ENCODE measurements around the gene KAT7. TPM values are rescaled to one million over a fixed set of nuclear protein-coding genes. Genes with fewer than 3 reads are reported as not detected.

Gene KAT7
- total RNA-seq, 1 donor from 2014 or later: 95.0 TPM

- Mint-ChIP-seq H3K9me3 (no peaks in the 10 kb centered on the region), H3K4me1 (peaks cover 9% of the 10 kb centered on the region), H3K4me3 (no peak overlapping the region), H3K36me3 (ENCODE audit: low read depth) (peaks cover 85% of the 10 kb centered on the region), H3K27ac (no peak overlapping the region), H3K27me3 (no peaks in the 10 kb centered on the region)
- POLR2A ChIA-PET: interaction anchor here (0.6 to 1.6 kb wide), 2 partner anchors 10 to 42 kb away, joined by 4 to 5 read pairs; partner anchors contain the start of gene KAT7
- CTCF ChIA-PET: no interaction called here
- ATAC-seq (ENCODE audit: low read depth): no peak
- no peak for TF ChIP-seq CTCF (IDR thresholded peaks at IDR 0.05)
- no peak for DNase-seq
- intact Hi-C loops (cut with micrococcal nuclease): no loop called here
These were observed 9.7 kb downstream of the KAT7 start for GRCh38 chr17:49798182-49798581.

GRCh38 chr17:49798738-49799137 is 10.3 kb downstream of the KAT7 start:
- POLR2A ChIA-PET: interaction anchor here (0.6 to 1.6 kb wide), 2 partner anchors 11 to 42 kb away, joined by 4 to 5 read pairs; partner anchors contain the start of gene KAT7
- no peak for ATAC-seq (ENCODE audit: low read depth)
- Mint-ChIP-seq H3K4me1 (peaks cover 7% of the 10 kb centered on the region), H3K9me3 (no peaks in the 10 kb centered on the region), H3K27me3 (no peaks in the 10 kb centered on the region), H3K36me3 (ENCODE audit: low read depth) (peaks cover 83% of the 10 kb centered on the region), H3K27ac (no peak overlapping the region), H3K4me3 (no peak overlapping the region)
- CTCF ChIA-PET: no interaction called here
- no peak for TF ChIP-seq CTCF (IDR thresholded peaks at IDR 0.05)
- no peak for DNase-seq
- intact Hi-C loops (cut with micrococcal nuclease): no loop called here

- POLR2A ChIA-PET: no interaction called here
- H3K4me3 Mint-ChIP-seq: no peak overlapping the region
- TF ChIP-seq CTCF (IDR thresholded peaks at IDR 0.05): no peak
- CTCF ChIA-PET: no interaction called here
- H3K4me1 Mint-ChIP-seq: no peaks in the 10 kb centered on the region
- DNase-seq (no peak), ATAC-seq (ENCODE audit: low read depth) (no peak)
- intact Hi-C loops (cut with micrococcal nuclease): no loop called here
- H3K36me3 Mint-ChIP-seq (ENCODE audit: low read depth): peaks cover 71% of the 10 kb centered on the region
- no peak overlapping the region for H3K27ac Mint-ChIP-seq
- H3K27me3 Mint-ChIP-seq: no peaks in the 10 kb centered on the region
- H3K9me3 Mint-ChIP-seq: no peaks in the 10 kb centered on the region
These were observed 20.6 kb downstream of the KAT7 start for GRCh38 chr17:49809056-49809455.

- Mint-ChIP-seq H3K9me3 (no peaks in the 10 kb centered on the region), H3K27ac (no peak overlapping the region), H3K27me3 (no peaks in the 10 kb centered on the region), H3K4me1 (no peaks in the 10 kb centered on the region), H3K36me3 (ENCODE audit: low read depth) (peaks cover 81% of the 10 kb centered on the region), H3K4me3 (no peak overlapping the region)
- no peak for ATAC-seq (ENCODE audit: low read depth)
- intact Hi-C loops (cut with micrococcal nuclease): no loop called here
- CTCF ChIA-PET: no interaction called here
- POLR2A ChIA-PET: no interaction called here
- no peak for DNase-seq
- TF ChIP-seq CTCF (IDR thresholded peaks at IDR 0.05): no peak
These were observed 26.5 kb downstream of the KAT7 start for GRCh38 chr17:49814781-49815529.

GRCh38 chr17:49815761-49816281 is 27.3 kb downstream of the KAT7 start:
- intact Hi-C loops (cut with micrococcal nuclease): no loop called here
- TF ChIP-seq CTCF (IDR thresholded peaks at IDR 0.05): no peak
- Mint-ChIP-seq H3K4me1 (no peaks in the 10 kb centered on the region), H3K4me3 (no peak overlapping the region), H3K9me3 (no peaks in the 10 kb centered on the region), H3K36me3 (ENCODE audit: low read depth) (peaks cover 80% of the 10 kb centered on the region), H3K27me3 (no peaks in the 10 kb centered on the region), H3K27ac (no peak overlapping the region)
- POLR2A ChIA-PET: no interaction called here
- DNase-seq: no peak
- CTCF ChIA-PET: interaction anchor here (1.0 kb wide), 1 partner anchor 182 kb away, joined by 3 read pairs; no protein-coding TSS in a partner anchor
- ATAC-seq (ENCODE audit: low read depth): no peak
